Upper lobe of right lung (tissue), 1 donor: ENCODE measurements around the gene TLCD3A. TPM values are rescaled to one million over a fixed set of nuclear protein-coding genes. Genes with fewer than 3 reads are reported as not detected.
A peak's percentile ranks its signal among the peaks of the same experiment; 100 is the strongest.

Experiments used
- ATAC-seq: fragments of 200-7000 bp; cut with Tn5 transposase; one replicate; pipeline ENCODE4 v1.9.1; 2020; ENCODE audit warnings: mild to moderate bottlenecking, moderate library complexity
- DNase-seq: peaks from one replicate; pipeline ENCODE4 v3.0.0-alpha.2; 2020
- H3K27ac ChIP-seq: fragments of 200-600 bp; one replicate; pipeline ENCODE4 v1.8.0; 2022
- H3K27me3 ChIP-seq: fragments of 200-600 bp; one replicate; pipeline ENCODE4 v1.8.0; 2022; ENCODE audit warnings: mild to moderate bottlenecking
- H3K36me3 ChIP-seq: fragments of 200-600 bp; one replicate; pipeline ENCODE4 v1.8.0; 2022
- H3K4me1 ChIP-seq: fragments of 200-600 bp; one replicate; pipeline ENCODE4 v1.8.0; 2022
- H3K4me3 ChIP-seq: fragments of 200-600 bp; one replicate; pipeline ENCODE4 v1.8.0; 2022; ENCODE audit warnings: mild to moderate bottlenecking
- H3K9me3 ChIP-seq: fragments of 200-600 bp; one replicate; pipeline ENCODE4 v1.8.0; 2022
- intact Hi-C: fragments of 100-400 bp; cut with DNase I; formaldehyde crosslinking; loops from one replicate; pipeline ENCODE4 v1.11.0; 2022
- total RNA-seq: library from RNA; stranded (reverse); fragmentation: NEBNext Ultra II Directional; extraction: Animal tissue kit (Norgen Biotek cat#: 25700); gene quantifications from one replicate; pipeline ENCODE4 v1.2.1, GENCODE V29; 2021
- TF ChIP-seq, protein P1 (sequence below): fragments of 200-600 bp; IDR thresholded peaks from one replicate; pipeline ENCODE4 v1.8.0; 2022; ENCODE audit warnings: antibody characterized with exemption
- donor health status: DM: no; HTN: yes; CAD: no; lungs with severe emphysema.

Gene TLCD3A
- total RNA-seq, 1 donor from 2014 or later, result 11.9 TPM

DNA sequence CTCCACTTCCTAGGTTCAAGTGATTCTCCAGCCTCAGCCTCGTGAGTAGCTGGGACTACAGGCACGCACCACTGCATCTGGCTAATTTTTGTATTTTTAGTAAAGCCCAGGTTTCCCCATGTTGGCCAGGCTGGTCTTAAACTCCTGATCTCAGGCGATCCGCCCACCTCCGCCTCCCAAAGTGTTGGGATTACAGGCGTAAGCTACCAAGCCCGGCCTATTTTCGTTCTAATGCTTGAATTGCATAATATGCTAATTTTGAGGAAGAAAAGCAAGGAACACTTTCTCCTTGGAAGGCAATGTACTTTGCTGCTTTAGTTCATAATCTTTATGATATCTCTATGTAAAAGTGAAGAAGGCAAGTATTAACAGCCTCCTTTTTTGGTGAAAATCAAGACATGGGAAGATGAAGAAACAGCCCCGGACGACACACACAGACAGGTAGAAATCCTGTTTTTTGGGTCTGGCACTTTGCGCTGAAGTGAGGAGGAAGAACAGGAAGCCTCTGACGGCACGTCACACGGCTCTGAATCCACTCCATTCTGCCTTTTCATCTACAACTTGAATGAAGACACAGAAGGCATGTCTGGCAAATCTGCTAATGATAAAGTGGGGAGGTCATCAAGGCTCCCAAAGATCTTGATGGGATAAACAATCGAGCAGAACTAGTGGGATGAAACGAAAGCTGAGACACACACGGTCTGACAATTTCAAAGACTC is 42.7 kb upstream of the TLCD3A start:
- no peak overlapping the region for H3K27ac ChIP-seq
- ATAC-seq, result peak; percentile 60
- no peaks in the 10 kb centered on the region for H3K27me3 ChIP-seq
- intact Hi-C loops, result no loop called here
- H3K36me3 ChIP-seq, result peaks cover 66% of the 10 kb centered on the region
- TF ChIP-seq, protein P1, sequence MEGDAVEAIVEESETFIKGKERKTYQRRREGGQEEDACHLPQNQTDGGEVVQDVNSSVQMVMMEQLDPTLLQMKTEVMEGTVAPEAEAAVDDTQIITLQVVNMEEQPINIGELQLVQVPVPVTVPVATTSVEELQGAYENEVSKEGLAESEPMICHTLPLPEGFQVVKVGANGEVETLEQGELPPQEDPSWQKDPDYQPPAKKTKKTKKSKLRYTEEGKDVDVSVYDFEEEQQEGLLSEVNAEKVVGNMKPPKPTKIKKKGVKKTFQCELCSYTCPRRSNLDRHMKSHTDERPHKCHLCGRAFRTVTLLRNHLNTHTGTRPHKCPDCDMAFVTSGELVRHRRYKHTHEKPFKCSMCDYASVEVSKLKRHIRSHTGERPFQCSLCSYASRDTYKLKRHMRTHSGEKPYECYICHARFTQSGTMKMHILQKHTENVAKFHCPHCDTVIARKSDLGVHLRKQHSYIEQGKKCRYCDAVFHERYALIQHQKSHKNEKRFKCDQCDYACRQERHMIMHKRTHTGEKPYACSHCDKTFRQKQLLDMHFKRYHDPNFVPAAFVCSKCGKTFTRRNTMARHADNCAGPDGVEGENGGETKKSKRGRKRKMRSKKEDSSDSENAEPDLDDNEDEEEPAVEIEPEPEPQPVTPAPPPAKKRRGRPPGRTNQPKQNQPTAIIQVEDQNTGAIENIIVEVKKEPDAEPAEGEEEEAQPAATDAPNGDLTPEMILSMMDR, result no peak
- H3K9me3 ChIP-seq, result no peaks in the 10 kb centered on the region
- H3K4me1 ChIP-seq, result no peaks in the 10 kb centered on the region
- no peak for DNase-seq
- peak overlapping the region; percentile 4 for H3K4me3 ChIP-seq

DNA sequence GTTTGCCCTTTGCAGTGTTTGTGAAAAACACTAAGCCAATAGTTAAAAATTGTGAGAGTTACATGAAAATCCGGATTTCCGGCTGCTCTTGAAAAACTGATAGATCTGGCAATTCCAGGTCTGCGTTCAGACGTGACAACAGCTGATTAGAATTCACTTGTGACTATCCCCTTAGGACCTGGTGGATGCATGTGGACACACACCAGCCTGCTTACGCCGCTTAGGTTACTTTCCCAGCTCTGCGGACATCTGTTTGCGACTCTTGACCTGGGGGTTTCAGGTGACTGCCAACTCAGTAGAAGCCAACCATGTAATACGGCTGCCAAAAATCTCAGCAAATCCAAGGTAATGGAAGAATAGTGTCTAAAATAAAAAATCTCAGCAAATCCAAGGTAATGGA is 42.0 kb upstream of the TLCD3A start:
- Histone ChIP-seq H3K9me3 (no peaks in the 10 kb centered on the region), H3K27ac (no peak overlapping the region), H3K36me3 (peaks cover 68% of the 10 kb centered on the region), H3K4me3 (no peak overlapping the region), H3K4me1 (no peaks in the 10 kb centered on the region), H3K27me3 (no peaks in the 10 kb centered on the region)
- no peak for ATAC-seq
- DNase-seq, result no peak
- intact Hi-C loops, result no loop called here
- TF ChIP-seq, protein P1, result no peak

DNA sequence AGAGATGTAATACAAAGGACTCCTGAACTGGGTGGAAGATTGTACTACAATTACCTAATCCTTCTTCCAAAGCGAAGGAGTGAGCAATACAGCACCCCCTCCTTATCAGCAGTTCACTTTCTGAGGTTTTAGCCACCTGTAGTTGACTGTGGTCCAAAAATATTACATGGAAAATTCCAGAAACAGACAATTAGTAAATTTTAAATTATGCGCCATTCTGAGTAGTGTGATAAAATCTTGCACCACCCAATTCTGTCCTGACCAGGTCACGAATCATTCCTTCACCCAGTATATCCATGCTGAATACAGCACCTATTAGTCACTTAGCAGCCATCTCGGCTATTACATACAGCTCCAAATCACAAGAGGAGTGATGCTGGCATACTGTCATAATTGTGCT is 41.0 kb upstream of the TLCD3A start:
- TF ChIP-seq, protein P1, result no peak
- no peak for DNase-seq
- H3K27ac ChIP-seq, result no peak overlapping the region
- H3K27me3 ChIP-seq, result no peaks in the 10 kb centered on the region
- ATAC-seq, result no peak
- intact Hi-C loops, result no loop called here
- no peak overlapping the region for H3K4me3 ChIP-seq
- peaks cover 68% of the 10 kb centered on the region for H3K36me3 ChIP-seq
- H3K4me1 ChIP-seq, result no peaks in the 10 kb centered on the region
- H3K9me3 ChIP-seq, result no peaks in the 10 kb centered on the region

DNA sequence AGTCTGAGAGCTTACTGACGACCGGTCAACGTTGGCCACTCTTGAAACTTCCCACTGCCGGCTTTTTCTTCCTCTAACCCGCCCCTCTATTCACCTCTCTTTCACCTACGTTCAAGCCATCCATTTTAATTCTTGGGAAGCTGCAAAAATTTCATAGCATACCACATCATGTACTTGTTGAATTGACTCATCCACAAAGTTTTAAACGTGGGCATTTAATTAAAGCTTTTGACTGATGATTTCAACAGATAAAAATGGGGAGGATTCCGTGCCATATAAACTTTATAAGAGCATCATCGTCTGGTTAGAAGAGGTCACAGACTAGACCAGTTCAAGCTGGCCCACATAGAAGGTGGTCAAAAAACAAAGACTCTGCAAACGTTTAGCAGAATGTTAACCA is 40.3 kb upstream of the TLCD3A start:
- Histone ChIP-seq H3K36me3 (peaks cover 73% of the 10 kb centered on the region), H3K4me3 (no peak overlapping the region), H3K27ac (no peak overlapping the region), H3K4me1 (no peaks in the 10 kb centered on the region), H3K27me3 (no peaks in the 10 kb centered on the region), H3K9me3 (no peaks in the 10 kb centered on the region)
- TF ChIP-seq, protein P1, result no peak
- intact Hi-C loops, result no loop called here
- ATAC-seq, result no peak
- DNase-seq, result no peak

DNA sequence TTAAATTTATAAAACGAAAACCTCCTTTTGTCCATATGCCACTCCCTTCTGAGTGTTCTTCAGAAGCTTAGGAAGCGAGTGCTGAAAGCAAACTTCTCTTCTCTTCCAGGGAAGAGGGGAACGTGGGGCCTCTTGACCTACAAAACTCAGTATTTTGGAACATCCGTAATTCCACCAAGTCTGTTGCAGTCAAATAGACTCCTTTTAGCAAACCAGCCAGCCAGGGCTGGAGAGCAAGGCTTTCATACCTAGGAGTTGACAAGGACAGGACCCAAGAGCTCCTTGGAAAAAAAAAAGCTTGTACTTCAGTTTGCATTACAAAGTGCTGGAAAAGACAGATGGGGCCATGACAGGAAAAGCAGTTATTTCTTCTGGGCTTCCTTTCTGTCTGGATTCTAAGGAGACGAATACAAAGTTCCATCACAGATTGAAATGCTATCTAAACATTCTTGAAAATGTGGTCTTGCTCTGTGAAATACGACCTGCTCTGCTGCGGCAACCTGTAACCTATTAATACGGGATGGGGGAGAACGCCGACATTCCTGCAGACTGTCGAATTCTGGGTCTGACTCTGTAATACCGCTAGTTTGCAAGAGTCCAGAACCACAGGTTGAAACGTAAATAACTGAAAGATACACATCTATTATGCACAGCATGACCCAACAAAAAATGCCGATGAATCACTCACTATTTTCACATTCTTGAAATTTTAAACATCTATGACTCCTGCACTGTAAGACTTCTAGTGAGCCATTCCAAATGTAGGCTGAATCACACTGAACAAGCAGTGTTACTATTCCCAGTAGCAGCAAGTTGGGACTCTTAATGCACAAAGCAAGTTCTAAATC is 38.4 kb upstream of the TLCD3A start:
- no peak for DNase-seq
- no peak overlapping the region for H3K27ac ChIP-seq
- H3K4me1 ChIP-seq, result peaks cover 5% of the 10 kb centered on the region
- H3K27me3 ChIP-seq, result no peaks in the 10 kb centered on the region
- H3K36me3 ChIP-seq, result peaks cover 81% of the 10 kb centered on the region
- no peak overlapping the region for H3K4me3 ChIP-seq
- H3K9me3 ChIP-seq, result no peaks in the 10 kb centered on the region
- no peak for ATAC-seq
- TF ChIP-seq, protein P1, result no peak
- intact Hi-C loops, result no loop called here
